H1 (cell line): ENCODE measurements around the gene HLA-DPB1. TPM values are rescaled to one million over a fixed set of nuclear protein-coding genes. Genes with fewer than 3 reads are reported as not detected.
A peak's percentile ranks its signal among the peaks of the same experiment; 100 is the strongest.

Experiments
- ATF2 ChIP-seq: IDR thresholded peaks from 2 replicates; pipeline ENCODE4 v1.6.1; 2012; ENCODE audit warnings: low read length, inconsistent platforms
- ATF3 ChIP-seq: IDR thresholded peaks from 2 replicates; pipeline ENCODE4 v1.6.1; 2011; ENCODE audit warnings: low read depth, mild to moderate bottlenecking, low read length; ENCODE audit not compliant: insufficient read depth
- CBX5 ChIP-seq: fragments of 300-800, 300-1000 bp; sonication (generic); IDR thresholded peaks from 2 replicates; pipeline ENCODE4 v1.7.1; 2016; ENCODE audit warnings: antibody characterized with exemption, low read length, low read depth
- CHD2 ChIP-seq: IDR thresholded peaks from 2 replicates; pipeline ENCODE4 v1.6.1; 2012; ENCODE audit warnings: low read length, improper control_type of control experiment
- CREB1 ChIP-seq: IDR thresholded peaks from 2 replicates; pipeline ENCODE4 v1.6.1; 2012; ENCODE audit warnings: inconsistent platforms
- EP300 ChIP-seq, 2 experiments: IDR thresholded peaks; 1 replicate in 1 of 2; 2 replicates in 1 of 2; pipeline ENCODE4 v1.6.1; 2011 to 2012; ENCODE audit warnings: low read depth in 2 of 2, low read length in 2 of 2, mild to moderate bottlenecking in 2 of 2, borderline replicate concordance in 1 of 2, inconsistent platforms in 1 of 2, moderate library complexity in 1 of 2
- EZH2 ChIP-seq: fragments of 200-600 bp; sonication (generic); IDR thresholded peaks from 2 replicates; pipeline ENCODE4 v1.7.1; 2012; ENCODE audit warnings: low read depth, mild to moderate bottlenecking, moderate library complexity, low read length, inconsistent platforms; ENCODE audit not compliant: severe bottlenecking
- HDAC2 ChIP-seq, 2 experiments: fragments of 300-600 bp in 1 of 2; sonication (generic) in 1 of 2; IDR thresholded peaks; 2 replicates each; pipeline ENCODE4 v1.6.1; 2011 to 2012; ENCODE audit warnings: low read depth in 2 of 2, low read length in 2 of 2, mild to moderate bottlenecking in 2 of 2, moderate library complexity in 2 of 2, borderline replicate concordance in 1 of 2, inconsistent platforms in 1 of 2
- KDM1A ChIP-seq: fragments of 200-600, 300-600 bp; sonication (generic); IDR thresholded peaks from 2 replicates; pipeline ENCODE4 v1.7.1; 2016; ENCODE audit warnings: mild to moderate bottlenecking, low read length, borderline replicate concordance
- KDM4A ChIP-seq: IDR thresholded peaks from one replicate; pipeline ENCODE4 v1.7.1; 2012; ENCODE audit warnings: low read depth, mild to moderate bottlenecking, moderate library complexity, low read length, inconsistent platforms; ENCODE audit not compliant: severe bottlenecking
- KDM5A ChIP-seq: fragments of 200-600 bp; IDR thresholded peaks from 2 replicates; pipeline ENCODE4 v1.7.1; 2012; ENCODE audit warnings: mild to moderate bottlenecking, low read length, inconsistent platforms, mixed read lengths
- MAFK ChIP-seq: IDR thresholded peaks from 2 replicates; pipeline ENCODE4 v1.6.1; 2012; ENCODE audit warnings: low read depth, mild to moderate bottlenecking, improper control_type of control experiment, low read length
- MAX ChIP-seq: IDR thresholded peaks from 2 replicates; pipeline ENCODE4 v1.6.1; 2012; ENCODE audit warnings: inconsistent platforms
- POU5F1 ChIP-seq: IDR thresholded peaks from 2 replicates; pipeline ENCODE4 v1.6.1; 2011; ENCODE audit warnings: low read depth, mild to moderate bottlenecking, low read length, moderate library complexity
- RAD21 ChIP-seq, 2 experiments: IDR thresholded peaks in 1 of 2; conservative IDR thresholded peaks in 1 of 2; 2 replicates each; pipeline ENCODE4 v1.6.1; 2011; ENCODE audit warnings: low read depth in 2 of 2, low read length in 2 of 2, improper control_type of control experiment in 1 of 2, inconsistent platforms in 1 of 2, mild to moderate bottlenecking in 1 of 2, moderate library complexity in 1 of 2
- SP2 ChIP-seq: IDR thresholded peaks from 2 replicates; pipeline ENCODE4 v1.6.1; 2012; ENCODE audit warnings: mild to moderate bottlenecking, low read length, inconsistent platforms
- SRF ChIP-seq: IDR thresholded peaks from 2 replicates; pipeline ENCODE4 v1.6.1; 2011; ENCODE audit warnings: mild to moderate bottlenecking, low read depth, low read length, moderate library complexity
- TAF1 ChIP-seq: IDR thresholded peaks from 2 replicates; pipeline ENCODE4 v1.6.1; 2011; ENCODE audit warnings: mild to moderate bottlenecking, low read depth, low read length
- ZNF274 ChIP-seq: IDR thresholded peaks from 2 replicates; pipeline ENCODE4 v1.7.0; 2012; ENCODE audit warnings: low read length, borderline replicate concordance; ENCODE audit errors: extremely low read depth
- polyA plus RNA-seq, 7 experiments: library from polyadenylated mRNA; depleted of rRNA in 3 of 7; stranded (reverse) in 5 of 7; unstranded in 2 of 7; fragments of >200 nt in 5 of 7; fragments of 200-250 nt in 2 of 7; gene quantifications; 1 replicate in 5 of 7; 2 replicates in 1 of 7; 4 replicates in 1 of 7; pipeline versions ENCODE4 v1.2.1 to v1.2.3, GENCODE V29; 2011 to 2013; ENCODE audit warnings: missing spikeins in 2 of 7, mixed read lengths in 2 of 7
- total RNA-seq: library from RNA; stranded (reverse); fragmentation: NEBNext Ultra II Directional; extraction: Animal tissue kit (Norgen Biotek cat#: 25700); gene quantifications from 2 replicates; pipeline ENCODE4 v1.2.1, GENCODE V29; 2021
- TF ChIP-seq, protein P1 (sequence below), 3 experiments: IDR thresholded peaks; 1 replicate in 2 of 3; 2 replicates in 1 of 3; pipeline versions ENCODE4 v1.5.1 to v1.6.1; 2011; ENCODE audit warnings: low read length in 3 of 3, mild to moderate bottlenecking in 3 of 3, inconsistent platforms in 2 of 3, low read depth in 1 of 3, moderate library complexity in 1 of 3; ENCODE audit not compliant: insufficient read depth in 1 of 3; ENCODE audit errors: control extremely low read depth in 1 of 3

The HLA-DPB1 gene
- total and polyA plus RNA-seq, 2 of the 8 experiments (the other 6 are each of a cell fraction or from before 2014, with no cell fraction given): 32.3 to 58.8 TPM

GRCh38 chr6:33091957-33092356 lies 16.2 kb downstream of the HLA-DPB1 start (continued):
- no peak for TF ChIP-seq EP300 (IDR thresholded peaks at IDR 0.05; ENCODE audit: borderline replicate concordance in 1 of 2, low read depth in 2 of 2, low read length in 2 of 2)
- TF ChIP-seq SP2: no peak
- no peak for TF ChIP-seq SRF
- TF ChIP-seq KDM4A: no peak
- no peak for TF ChIP-seq MAFK
- TF ChIP-seq CREB1: no peak
- TF ChIP-seq MAX: peak; percentile 79
- no peak for TF ChIP-seq KDM1A
- TF ChIP-seq CHD2: no peak
- no peak for TF ChIP-seq ATF3
- TF ChIP-seq EZH2: no peak
- TF ChIP-seq CBX5: no peak
- TF ChIP-seq KDM5A: no peak
- TF ChIP-seq ZNF274: no peak
- TF ChIP-seq, protein P1, sequence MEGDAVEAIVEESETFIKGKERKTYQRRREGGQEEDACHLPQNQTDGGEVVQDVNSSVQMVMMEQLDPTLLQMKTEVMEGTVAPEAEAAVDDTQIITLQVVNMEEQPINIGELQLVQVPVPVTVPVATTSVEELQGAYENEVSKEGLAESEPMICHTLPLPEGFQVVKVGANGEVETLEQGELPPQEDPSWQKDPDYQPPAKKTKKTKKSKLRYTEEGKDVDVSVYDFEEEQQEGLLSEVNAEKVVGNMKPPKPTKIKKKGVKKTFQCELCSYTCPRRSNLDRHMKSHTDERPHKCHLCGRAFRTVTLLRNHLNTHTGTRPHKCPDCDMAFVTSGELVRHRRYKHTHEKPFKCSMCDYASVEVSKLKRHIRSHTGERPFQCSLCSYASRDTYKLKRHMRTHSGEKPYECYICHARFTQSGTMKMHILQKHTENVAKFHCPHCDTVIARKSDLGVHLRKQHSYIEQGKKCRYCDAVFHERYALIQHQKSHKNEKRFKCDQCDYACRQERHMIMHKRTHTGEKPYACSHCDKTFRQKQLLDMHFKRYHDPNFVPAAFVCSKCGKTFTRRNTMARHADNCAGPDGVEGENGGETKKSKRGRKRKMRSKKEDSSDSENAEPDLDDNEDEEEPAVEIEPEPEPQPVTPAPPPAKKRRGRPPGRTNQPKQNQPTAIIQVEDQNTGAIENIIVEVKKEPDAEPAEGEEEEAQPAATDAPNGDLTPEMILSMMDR (IDR thresholded peaks at IDR 0.05; ENCODE audit: control extremely low read depth in 1 of 3, insufficient read depth in 1 of 3, low read depth in 1 of 3, low read length in 3 of 3): peak; percentile 97 to 99 (median 99)
- no peak for TF ChIP-seq ATF2
- no peak for TF ChIP-seq TAF1
- TF ChIP-seq POU5F1: no peak
- TF ChIP-seq HDAC2 (IDR thresholded peaks at IDR 0.05; ENCODE audit: borderline replicate concordance in 1 of 2, low read depth in 2 of 2, low read length in 2 of 2): no peak
- TF ChIP-seq RAD21 (IDR thresholded peaks at IDR 0.05 in 1 of 2, conservative IDR thresholded peaks at IDR 0.05 in 1 of 2; ENCODE audit: low read depth in 2 of 2, low read length in 2 of 2): peak; percentile 74 to 79
